Lower leg skin (tissue), 4 donors: ENCODE measurements around the gene TEKT3. TPM values are rescaled to one million over a fixed set of nuclear protein-coding genes. Genes with fewer than 3 reads are reported as not detected.

Source experiments
- DNase-seq, 2 donors: peaks; one replicate each; pipeline ENCODE4 v3.0.0-alpha.2; 2019; ENCODE audit warnings: low spot score in 2 of 2
- H3K4me3 ChIP-seq: fragments of 200-600 bp; sonication (generic); 2 replicates; pipeline ENCODE4 v1.5.1; 2017; ENCODE audit warnings: mild to moderate bottlenecking, low read depth; ENCODE audit not compliant: poor library complexity, severe bottlenecking
- CTCF ChIP-seq, 3 donors: fragments of 450-650 bp; IDR thresholded peaks; one replicate each; pipeline ENCODE4 v1.5.1; 2016; ENCODE audit warnings: antibody characterized with exemption in 3 of 3, mild to moderate bottlenecking in 3 of 3, moderate library complexity in 2 of 3
- POLR2A ChIP-seq, 2 donors: fragments of 450-650 bp; IDR thresholded peaks; one replicate each; pipeline ENCODE4 v1.6.1; 2016 to 2017; ENCODE audit warnings: antibody characterized with exemption in 2 of 2, mild to moderate bottlenecking in 1 of 2, moderate library complexity in 1 of 2
- WGBS, 2 donors: methylation state at CpG; one replicate each; pipeline ENCODE4 v1.1.5; 2018; 5-methylcytosine and 5-hydroxymethylcytosine counted together
- intact Hi-C: fragments of 100-400 bp; cut with DNase I; formaldehyde crosslinking; loops from one replicate; pipeline ENCODE4 v1.15.0; 2023; ENCODE audit warnings: low total_unique reads
- total RNA-seq, 4 donors: library from RNA; depleted of rRNA; stranded (reverse); fragments of >200 nt; gene quantifications; one replicate each; pipeline ENCODE4 v1.1.0, GENCODE V29; 2016

The TEKT3 gene
- total RNA-seq, 4 donors from 2014 or later: 0.46 to 2.5 TPM; not detected in 2

GRCh38 chr17:15340966-15341365, 431 bp downstream of the TEKT3 start:
- intact Hi-C loops: no loop called here
- no peak for DNase-seq
- no peak for TF ChIP-seq CTCF (IDR thresholded peaks at IDR 0.05)
- TF ChIP-seq POLR2A (IDR thresholded peaks at IDR 0.05): no peak
- peak overlapping the region; percentile 19 for H3K4me3 ChIP-seq
- 18 to 28% methylated on average over 19 of the region's 19 CpGs for WGBS, 2 donors

GRCh38 chr17:15335446-15335845, 6.0 kb downstream of the TEKT3 start:
- intact Hi-C loops: no loop called here
- DNase-seq: no peak
- TF ChIP-seq POLR2A (IDR thresholded peaks at IDR 0.05) (no peak), CTCF (IDR thresholded peaks at IDR 0.05) (no peak)
- no peak overlapping the region for H3K4me3 ChIP-seq
- WGBS, 2 donors: 81 to 82% methylated on average over 1 of the region's 1 CpG

GRCh38 chr17:15334266-15334665, 7.1 kb downstream of the TEKT3 start:
- H3K4me3 ChIP-seq: no peak overlapping the region
- intact Hi-C loops: no loop called here
- no peak for DNase-seq
- 70 to 83% methylated on average over 3 of the region's 3 CpGs for WGBS, 2 donors
- no peak for TF ChIP-seq POLR2A (IDR thresholded peaks at IDR 0.05)

- TF ChIP-seq POLR2A (IDR thresholded peaks at IDR 0.05): no peak
- no peak for TF ChIP-seq CTCF (IDR thresholded peaks at IDR 0.05)
- no peak overlapping the region for H3K4me3 ChIP-seq
- DNase-seq: no peak
- intact Hi-C loops: no loop called here
- WGBS, 2 donors: 59 to 68% methylated on average over 6 of the region's 6 CpGs
These were observed 9.1 kb downstream of the TEKT3 start for GRCh38 chr17:15332338-15332737.

- TF ChIP-seq POLR2A (IDR thresholded peaks at IDR 0.05): no peak
- no peak for TF ChIP-seq CTCF (IDR thresholded peaks at IDR 0.05)
- DNase-seq: no peak
- intact Hi-C loops: no loop called here
- no peak overlapping the region for H3K4me3 ChIP-seq
- WGBS, 2 donors: 76 to 77% methylated on average over 4 of the region's 4 CpGs
These were observed 18.3 kb downstream of the TEKT3 start for GRCh38 chr17:15323131-15323530.

GRCh38 chr17:15321556-15322251, 19.7 kb downstream of the TEKT3 start:
- intact Hi-C loops: no loop called here
- DNase-seq: no peak

More at GRCh38 chr17:15321556-15322251, 19.7 kb downstream of the TEKT3 start:
- TF ChIP-seq POLR2A (IDR thresholded peaks at IDR 0.05) (no peak), CTCF (IDR thresholded peaks at IDR 0.05) (no peak)
- H3K4me3 ChIP-seq: no peak overlapping the region
- 94 to 96% methylated on average over 6 of the region's 6 CpGs for WGBS, 2 donors
